ENCODE measurements around the gene APOC3.
"Not testable (repeated sequence)": the region's sequence is repeated elsewhere in the genome, so short reads cannot be mapped to it uniquely, and the experiment has no call there.

The APOC3 gene

GRCh38 chr11:116833491-116833815 lies 3.7 kb downstream of the APOC3 start:
- no peak overlapping the region for H3K27ac ChIP-seq (ENCODE audit: low read depth, low read length)
- no peak overlapping the region for H3K4me3 ChIP-seq (ENCODE audit: low read depth, low read length)
- peaks cover 5% of the 10 kb centered on the region; the same call in 1 of the 2 replicates for H3K4me1 ChIP-seq (ENCODE audit: control insufficient read depth, insufficient read depth, low read length)
- H3K9me3 ChIP-seq (ENCODE audit: control insufficient read depth, insufficient read depth, low read length): no peaks in the 10 kb centered on the region
- H3K9ac ChIP-seq (ENCODE audit: low read depth, low read length): no peak overlapping the region
- H3K27me3 ChIP-seq (ENCODE audit: control insufficient read depth, insufficient read depth, low read length): peaks cover 6% of the 10 kb centered on the region; the same call in 1 of the 2 replicates
- no peaks in the 10 kb centered on the region for H3K36me3 ChIP-seq (ENCODE audit: control insufficient read depth, insufficient read depth, low read length)

GRCh38 chr11:116833816-116834534 lies 4.3 kb downstream of the APOC3 start:
- no peak overlapping the region for H3K4me3 ChIP-seq (ENCODE audit: low read depth, low read length)
- H3K27ac ChIP-seq (ENCODE audit: low read depth, low read length): no peak overlapping the region
- peaks cover 5% of the 10 kb centered on the region; the same call in 1 of the 2 replicates for H3K4me1 ChIP-seq (ENCODE audit: control insufficient read depth, insufficient read depth, low read length)
- no peaks in the 10 kb centered on the region for H3K36me3 ChIP-seq (ENCODE audit: control insufficient read depth, insufficient read depth, low read length)
- H3K27me3 ChIP-seq (ENCODE audit: control insufficient read depth, insufficient read depth, low read length): peaks cover 6% of the 10 kb centered on the region; the same call in 1 of the 2 replicates
- H3K9ac ChIP-seq (ENCODE audit: low read depth, low read length): no peak overlapping the region
- H3K9me3 ChIP-seq (ENCODE audit: control insufficient read depth, insufficient read depth, low read length): no peaks in the 10 kb centered on the region

GRCh38 chr11:116834535-116835041 lies 4.9 kb downstream of the APOC3 start:
- not testable (repeated sequence) for H3K4me1 ChIP-seq (ENCODE audit: control insufficient read depth, insufficient read depth, low read length); H3K27ac ChIP-seq (ENCODE audit: low read depth, low read length); H3K4me3 ChIP-seq (ENCODE audit: low read depth, low read length); H3K27me3 ChIP-seq (ENCODE audit: control insufficient read depth, insufficient read depth, low read length); H3K36me3 ChIP-seq (ENCODE audit: control insufficient read depth, insufficient read depth, low read length); H3K9me3 ChIP-seq (ENCODE audit: control insufficient read depth, insufficient read depth, low read length); H3K9ac ChIP-seq (ENCODE audit: low read depth, low read length)

- peaks cover 6% of the 10 kb centered on the region; the same call in 1 of the 2 replicates for H3K27me3 ChIP-seq (ENCODE audit: control insufficient read depth, insufficient read depth, low read length)
- no peaks in the 10 kb centered on the region for H3K9me3 ChIP-seq (ENCODE audit: control insufficient read depth, insufficient read depth, low read length)
- H3K27ac ChIP-seq (ENCODE audit: low read depth, low read length): no peak overlapping the region
- no peak overlapping the region for H3K9ac ChIP-seq (ENCODE audit: low read depth, low read length)
- H3K4me3 ChIP-seq (ENCODE audit: low read depth, low read length): peak overlapping the region; percentile 57
- H3K4me1 ChIP-seq (ENCODE audit: control insufficient read depth, insufficient read depth, low read length): peaks cover 5% of the 10 kb centered on the region; the same call in 1 of the 2 replicates
- H3K36me3 ChIP-seq (ENCODE audit: control insufficient read depth, insufficient read depth, low read length): no peaks in the 10 kb centered on the region
These were observed 5.5 kb downstream of the APOC3 start for GRCh38 chr11:116835042-116835772.

- H3K36me3 ChIP-seq (ENCODE audit: control insufficient read depth, insufficient read depth, low read length): no peaks in the 10 kb centered on the region
- peaks cover 5% of the 10 kb centered on the region; the same call in 1 of the 2 replicates for H3K4me1 ChIP-seq (ENCODE audit: control insufficient read depth, insufficient read depth, low read length)
- no peaks in the 10 kb centered on the region for H3K9me3 ChIP-seq (ENCODE audit: control insufficient read depth, insufficient read depth, low read length)
- H3K27ac ChIP-seq (ENCODE audit: low read depth, low read length): no peak overlapping the region
- H3K4me3 ChIP-seq (ENCODE audit: low read depth, low read length): peak overlapping the region; percentile 57
- no peak overlapping the region for H3K9ac ChIP-seq (ENCODE audit: low read depth, low read length)
- peaks cover 6% of the 10 kb centered on the region; the same call in 1 of the 2 replicates for H3K27me3 ChIP-seq (ENCODE audit: control insufficient read depth, insufficient read depth, low read length)
These were observed 6.3 kb downstream of the APOC3 start for GRCh38 chr11:116835791-116836631.

- H3K9ac ChIP-seq (ENCODE audit: low read depth, low read length): no peak overlapping the region
- H3K27me3 ChIP-seq (ENCODE audit: control insufficient read depth, insufficient read depth, low read length): peaks cover 6% of the 10 kb centered on the region; the same call in 1 of the 2 replicates
- no peaks in the 10 kb centered on the region for H3K9me3 ChIP-seq (ENCODE audit: control insufficient read depth, insufficient read depth, low read length)
- peaks cover 5% of the 10 kb centered on the region; the same call in 1 of the 2 replicates for H3K4me1 ChIP-seq (ENCODE audit: control insufficient read depth, insufficient read depth, low read length)
- no peaks in the 10 kb centered on the region for H3K36me3 ChIP-seq (ENCODE audit: control insufficient read depth, insufficient read depth, low read length)
- H3K4me3 ChIP-seq (ENCODE audit: low read depth, low read length): no peak overlapping the region
- peak overlapping the region; percentile 68 for H3K27ac ChIP-seq (ENCODE audit: low read depth, low read length)
These were observed 6.9 kb downstream of the APOC3 start for GRCh38 chr11:116836632-116836991.

- Histone ChIP-seq H3K27ac (ENCODE audit: low read depth, low read length) (peak within 1 kb of the TSS; percentile 68), H3K36me3 (ENCODE audit: control insufficient read depth, insufficient read depth, low read length) (no peaks in the 10 kb centered on the region), H3K9me3 (ENCODE audit: control insufficient read depth, insufficient read depth, low read length) (no peaks in the 10 kb centered on the region), H3K9ac (ENCODE audit: low read depth, low read length) (no peak within 1 kb of the TSS), H3K4me3 (ENCODE audit: low read depth, low read length) (no peak within 1 kb of the TSS), H3K4me1 (ENCODE audit: control insufficient read depth, insufficient read depth, low read length) (peaks cover 5% of the 10 kb centered on the region; the same call in 1 of the 2 replicates), H3K27me3 (ENCODE audit: control insufficient read depth, insufficient read depth, low read length) (peaks cover 6% of the 10 kb centered on the region; the same call in 1 of the 2 replicates)
These were observed 7.8 kb downstream of the APOC3 start, which contains the start of gene APOA1 for GRCh38 chr11:116837231-116838091. Gene APOA1, minus strand, starts transcription at chr11:116837622. Its CDS starts 235 bp downstream, at chr11:116837387.

- Histone ChIP-seq H3K27me3 (ENCODE audit: control insufficient read depth, insufficient read depth, low read length) (peaks cover 6% of the 10 kb centered on the region; the same call in 1 of the 2 replicates), H3K27ac (ENCODE audit: low read depth, low read length) (peak overlapping the region; percentile 62), H3K36me3 (ENCODE audit: control insufficient read depth, insufficient read depth, low read length) (peaks cover 5% of the 10 kb centered on the region), H3K9ac (ENCODE audit: low read depth, low read length) (no peak overlapping the region), H3K4me3 (ENCODE audit: low read depth, low read length) (no peak overlapping the region), H3K9me3 (ENCODE audit: control insufficient read depth, insufficient read depth, low read length) (no peaks in the 10 kb centered on the region), H3K4me1 (ENCODE audit: control insufficient read depth, insufficient read depth, low read length) (peaks cover 5% of the 10 kb centered on the region; the same call in 1 of the 2 replicates)
These were observed 8.8 kb downstream of the APOC3 start for GRCh38 chr11:116838321-116839084.

GRCh38 chr11:116840224-116840745 lies 10.6 kb downstream of the APOC3 start:
- Histone ChIP-seq H3K9me3 (ENCODE audit: control insufficient read depth, insufficient read depth, low read length) (no peaks in the 10 kb centered on the region), H3K4me1 (ENCODE audit: control insufficient read depth, insufficient read depth, low read length) (peaks cover 3% of the 10 kb centered on the region; the same call in 1 of the 2 replicates), H3K9ac (ENCODE audit: low read depth, low read length) (no peak overlapping the region), H3K27me3 (ENCODE audit: control insufficient read depth, insufficient read depth, low read length) (peaks cover 2% of the 10 kb centered on the region; the same call in 1 of the 2 replicates), H3K36me3 (ENCODE audit: control insufficient read depth, insufficient read depth, low read length) (peaks cover 17% of the 10 kb centered on the region), H3K4me3 (ENCODE audit: low read depth, low read length) (no peak overlapping the region), H3K27ac (ENCODE audit: low read depth, low read length) (no peak overlapping the region)

Data from HUES48 (cell line).